HFF-Myc (cell line): ENCODE results near the gene NR3C1.

ENCODE experiments used
- DNase-seq: peaks from one replicate; pipeline ENCODE4 v3.0.0-alpha.2; 2011; ENCODE audit warnings: low read depth; ENCODE audit errors: extremely low read depth
- H3K4me3 ChIP-seq: replicated peaks from 2 replicates; pipeline ENCODE4 v1.5.1; 2011; ENCODE audit warnings: low read depth, mild to moderate bottlenecking, control low read depth, low read length
- CTCF ChIP-seq: IDR thresholded peaks from 2 replicates; pipeline ENCODE4 v1.5.1; 2012; ENCODE audit warnings: mild to moderate bottlenecking, low read depth, low read length, control low read depth; ENCODE audit errors: missing control alignments

NR3C1 gene

GRCh38 chr5:143349177-143349576 is 54.3 kb downstream of the NR3C1 start:
- H3K4me3 ChIP-seq: no peak overlapping the region
- DNase-seq: no peak
- TF ChIP-seq CTCF: no peak

- no peak overlapping the region for H3K4me3 ChIP-seq
- DNase-seq: no peak
- no peak for TF ChIP-seq CTCF
These were observed 55.7 kb downstream of the NR3C1 start for GRCh38 chr5:143347698-143348344.

GRCh38 chr5:143347046-143347445 is 56.4 kb downstream of the NR3C1 start:
- H3K4me3 ChIP-seq: no peak overlapping the region
- TF ChIP-seq CTCF: no peak
- no peak for DNase-seq

- TF ChIP-seq CTCF: no peak
- DNase-seq: no peak
- no peak overlapping the region for H3K4me3 ChIP-seq
These were observed 57.6 kb downstream of the NR3C1 start for GRCh38 chr5:143345671-143346440.

- no peak overlapping the region for H3K4me3 ChIP-seq
- TF ChIP-seq CTCF: no peak
- no peak for DNase-seq
These were observed 60.4 kb downstream of the NR3C1 start for GRCh38 chr5:143343042-143343441.

GRCh38 chr5:143342607-143343006 is 60.9 kb downstream of the NR3C1 start:
- DNase-seq: no peak
- no peak for TF ChIP-seq CTCF
- H3K4me3 ChIP-seq: no peak overlapping the region
